GM18861 (cell line): ENCODE results near the gene HNF1B.

ENCODE experiments used
- ATAC-seq: cut with Tn5 transposase; IDR thresholded peaks from one replicate; pipeline ENCODE4 v1.9.1; 2021; ENCODE audit not compliant: unreplicated experiment

The HNF1B gene

DNA sequence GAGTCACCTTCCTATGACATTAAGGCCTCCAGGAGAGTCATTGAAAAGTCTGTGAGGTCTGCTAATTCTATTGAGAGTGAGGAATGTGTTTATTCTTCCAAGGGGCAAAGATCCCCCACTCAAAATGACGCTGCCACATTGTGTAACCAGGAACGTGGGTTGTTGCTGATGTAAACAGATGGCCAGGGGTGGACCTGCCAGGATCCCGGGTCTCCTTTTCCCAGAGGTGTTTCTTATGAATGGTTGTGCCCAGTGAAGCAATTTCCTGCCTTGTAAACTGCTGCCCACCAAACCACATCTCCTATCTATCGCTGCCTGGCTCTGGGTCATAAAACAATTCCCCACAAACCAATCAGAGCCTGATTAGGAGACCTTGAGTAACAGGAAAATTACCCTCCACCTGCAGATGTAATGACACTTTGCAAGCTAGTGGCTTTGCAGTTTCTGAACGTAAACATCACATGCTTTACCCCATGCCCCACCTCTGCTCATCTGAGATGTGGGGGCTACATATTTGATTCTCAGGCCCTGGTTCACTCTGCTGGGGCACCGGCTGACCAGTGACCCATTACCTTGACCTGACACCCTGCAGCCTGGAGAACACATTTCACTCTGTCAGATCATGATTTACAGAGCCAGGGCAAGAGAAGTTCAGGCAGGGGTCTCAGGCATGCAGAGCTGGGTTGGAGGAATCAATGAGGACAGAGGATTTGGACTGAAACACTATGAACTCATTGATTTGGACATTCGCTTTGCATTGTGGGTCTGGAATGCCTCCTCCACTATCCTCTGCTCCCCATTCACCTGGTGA, 68.5 kb downstream of the HNF1B start:
- ATAC-seq: no peak

DNA sequence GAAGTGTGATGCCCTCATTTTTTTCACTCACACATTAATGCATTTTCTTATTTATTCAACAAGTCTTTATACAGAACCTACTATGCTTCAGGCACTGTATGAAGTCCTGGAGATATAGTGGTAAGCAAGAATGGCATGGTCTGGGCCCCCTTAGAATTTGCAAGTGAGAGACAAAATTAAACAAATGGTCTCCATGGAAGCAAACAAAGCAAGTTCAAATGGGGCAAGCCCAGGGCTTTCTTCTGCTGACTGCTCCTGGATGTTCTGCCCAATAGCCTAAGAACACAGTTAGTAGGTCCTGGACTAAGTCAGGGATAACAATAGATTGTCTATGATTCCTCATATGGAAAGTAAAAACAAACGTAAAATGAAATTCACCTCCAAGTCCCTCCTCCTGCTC, 70.3 kb downstream of the HNF1B start:
- no peak for ATAC-seq

DNA sequence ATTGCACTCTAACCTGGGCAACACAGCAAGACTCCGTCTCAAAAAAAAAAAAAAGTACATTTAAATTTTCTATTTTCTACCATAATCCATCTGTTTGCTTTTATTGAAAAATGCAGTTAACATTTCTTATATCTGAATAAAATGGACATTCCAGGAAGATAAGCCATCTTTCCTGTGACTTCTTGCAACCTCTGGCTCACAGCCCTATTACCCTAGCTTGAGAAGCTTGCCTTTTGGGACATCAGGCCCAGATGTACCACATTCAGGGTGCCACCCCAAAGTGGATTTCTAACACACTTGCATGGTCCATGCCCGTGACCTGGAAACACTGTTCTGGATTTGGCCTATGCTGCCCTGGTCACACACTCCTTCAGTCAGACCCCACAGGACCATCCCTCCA, 71.5 kb downstream of the HNF1B start:
- no peak for ATAC-seq

DNA sequence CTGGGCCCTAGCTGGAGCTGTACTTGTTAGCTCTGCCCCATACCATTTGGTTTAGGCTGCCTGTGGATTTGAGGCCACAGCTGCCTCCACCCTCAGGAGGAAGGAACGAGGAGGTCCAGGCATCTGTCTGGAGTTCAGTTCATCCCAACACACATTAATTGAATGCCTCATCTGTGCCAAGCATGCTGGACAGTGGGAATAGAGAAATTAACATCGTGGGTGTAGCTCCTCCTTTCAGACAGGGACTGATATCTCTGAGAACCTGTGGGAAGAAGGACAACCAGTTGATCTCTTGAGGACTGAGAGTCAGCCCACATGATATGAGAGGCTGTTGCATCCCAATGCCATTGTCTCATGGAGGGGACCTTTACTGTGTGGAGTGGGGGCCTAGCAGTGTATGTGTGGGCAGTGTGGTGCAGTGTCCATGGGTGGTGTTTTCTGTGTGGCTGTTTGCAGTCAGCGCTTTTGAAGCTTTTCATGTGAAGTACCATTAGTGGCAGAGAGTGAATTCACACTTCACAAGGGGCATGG, 72.2 kb downstream of the HNF1B start:
- no peak for ATAC-seq

DNA sequence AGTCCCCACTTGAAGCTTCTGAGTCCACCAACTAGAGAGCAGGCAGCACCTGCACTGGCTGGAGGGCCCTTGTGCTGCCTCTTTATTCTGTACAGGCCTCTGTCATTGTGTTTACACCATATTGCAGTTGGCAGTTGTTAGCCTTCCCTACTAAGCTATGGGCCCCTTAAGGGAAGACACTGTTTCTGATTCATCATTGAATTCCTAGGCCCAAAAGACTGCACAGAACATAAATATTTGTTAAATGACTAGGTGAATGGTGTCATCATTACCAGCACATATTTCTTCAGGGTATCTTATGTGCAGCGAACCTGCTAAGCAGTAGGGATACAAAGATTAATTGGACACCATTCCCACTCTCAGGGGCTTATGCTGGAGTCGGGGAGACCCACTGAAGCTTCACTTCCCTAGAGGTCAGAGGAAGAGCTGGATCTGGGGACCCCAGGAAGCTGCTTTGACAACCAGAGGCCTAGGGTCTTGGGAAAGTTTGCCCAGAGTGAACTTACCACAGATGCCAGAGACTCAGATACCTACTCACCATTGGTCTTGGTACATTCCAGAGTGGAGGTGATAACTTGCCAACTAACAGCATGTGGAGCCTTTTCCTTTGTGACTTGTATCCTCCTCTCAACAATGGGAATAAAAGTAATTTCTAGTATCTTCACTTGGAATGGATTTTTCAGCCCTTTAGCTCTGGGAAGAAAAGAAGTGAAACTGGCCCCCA, 72.9 kb downstream of the HNF1B start:
- ATAC-seq: no peak

DNA sequence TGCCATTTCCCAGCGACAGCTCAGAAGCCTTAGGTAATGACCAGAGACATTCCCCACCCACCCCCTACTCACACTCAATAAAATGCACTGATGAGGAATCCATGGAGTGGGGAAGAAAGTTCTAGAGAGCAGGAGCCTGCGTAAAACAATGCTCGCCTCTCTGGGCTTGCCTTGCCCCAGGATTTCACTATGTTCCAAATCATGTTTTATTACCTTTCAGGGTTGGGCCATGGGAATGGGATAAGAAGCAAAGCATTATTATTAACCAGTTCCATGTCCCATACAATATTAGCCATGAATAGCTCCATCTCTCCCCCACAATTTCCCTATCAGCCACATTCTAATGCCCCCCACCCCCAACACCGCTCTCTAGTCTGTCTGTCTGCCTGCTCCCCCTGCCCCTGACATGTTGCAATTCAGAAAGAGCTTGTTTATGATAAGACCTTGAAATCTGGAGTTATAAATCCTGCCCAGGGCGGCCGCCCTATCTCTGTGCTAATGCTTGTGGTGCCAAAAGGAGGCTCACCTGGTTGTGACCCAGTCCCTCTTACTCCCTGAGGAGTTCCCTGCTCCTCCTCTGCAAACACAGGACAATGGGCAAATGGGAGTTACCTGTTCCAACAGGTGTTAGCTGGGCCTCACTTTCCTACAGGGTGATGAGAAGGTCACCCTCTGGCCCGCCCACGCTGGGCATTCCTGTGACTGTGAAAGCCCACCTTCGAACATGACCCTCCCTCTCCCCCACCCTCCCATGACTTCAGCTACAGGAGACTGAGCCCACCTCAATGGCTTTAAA, 73.6 kb downstream of the HNF1B start:
- ATAC-seq: no peak

DNA sequence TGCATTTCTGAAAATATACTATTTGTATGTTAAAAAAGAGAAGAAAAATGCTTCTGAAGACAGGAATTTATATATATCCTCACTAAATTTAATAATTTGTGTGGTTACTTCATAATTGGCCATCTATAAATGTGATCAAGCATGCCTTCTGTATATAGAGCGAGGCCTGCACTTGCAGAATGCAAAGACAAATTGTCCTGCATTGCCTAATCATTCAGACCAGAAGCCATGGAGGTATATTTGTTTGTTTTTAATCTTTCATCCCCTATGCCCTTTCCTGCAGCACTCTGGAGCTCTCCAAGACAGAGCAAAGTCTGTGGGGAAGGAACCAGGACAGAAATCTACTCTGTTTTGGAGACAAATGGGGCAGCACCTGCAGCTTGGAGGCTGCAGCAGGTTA, 77.8 kb downstream of the HNF1B start:
- ATAC-seq: no peak

DNA sequence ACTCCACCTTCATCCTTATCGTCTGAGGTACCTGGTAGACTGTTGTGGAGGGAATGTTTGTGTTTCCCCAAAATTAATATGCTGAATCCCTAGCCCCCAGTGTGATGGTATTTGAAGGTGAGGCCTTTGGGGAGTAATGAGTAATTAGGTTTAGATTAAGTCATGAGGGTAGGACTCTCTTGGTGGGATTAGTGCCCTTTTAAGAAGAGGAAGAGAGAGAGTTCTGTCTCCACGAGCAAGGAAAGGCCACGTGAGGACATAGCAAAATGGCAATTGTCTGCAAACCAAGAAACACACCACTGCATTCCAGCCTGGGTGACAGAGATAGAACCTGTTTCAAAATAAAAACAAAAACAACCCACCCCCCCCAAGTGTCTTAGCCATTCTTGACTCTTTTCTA, 80.6 kb downstream of the HNF1B start:
- ATAC-seq: no peak

DNA sequence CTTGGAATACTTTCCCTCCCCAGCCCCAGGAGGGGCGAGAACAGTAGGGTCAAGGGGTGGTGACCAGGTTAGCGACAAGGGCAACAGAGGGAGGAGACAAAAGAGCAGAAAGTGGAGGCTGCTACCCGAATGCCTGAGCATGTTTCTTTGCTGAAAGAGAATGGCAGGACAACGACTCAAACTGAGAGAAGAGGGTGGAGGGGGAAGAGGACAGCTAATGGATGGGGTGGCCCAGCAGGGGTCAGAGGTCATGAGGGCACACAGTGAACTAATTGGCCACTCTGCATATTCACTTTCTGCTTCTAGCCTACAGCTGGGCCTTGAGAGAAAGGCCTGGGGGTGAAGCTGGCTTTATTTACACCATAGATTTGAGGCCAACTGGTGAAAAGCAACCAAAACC, 82.5 kb downstream of the HNF1B start:
- ATAC-seq: no peak

DNA sequence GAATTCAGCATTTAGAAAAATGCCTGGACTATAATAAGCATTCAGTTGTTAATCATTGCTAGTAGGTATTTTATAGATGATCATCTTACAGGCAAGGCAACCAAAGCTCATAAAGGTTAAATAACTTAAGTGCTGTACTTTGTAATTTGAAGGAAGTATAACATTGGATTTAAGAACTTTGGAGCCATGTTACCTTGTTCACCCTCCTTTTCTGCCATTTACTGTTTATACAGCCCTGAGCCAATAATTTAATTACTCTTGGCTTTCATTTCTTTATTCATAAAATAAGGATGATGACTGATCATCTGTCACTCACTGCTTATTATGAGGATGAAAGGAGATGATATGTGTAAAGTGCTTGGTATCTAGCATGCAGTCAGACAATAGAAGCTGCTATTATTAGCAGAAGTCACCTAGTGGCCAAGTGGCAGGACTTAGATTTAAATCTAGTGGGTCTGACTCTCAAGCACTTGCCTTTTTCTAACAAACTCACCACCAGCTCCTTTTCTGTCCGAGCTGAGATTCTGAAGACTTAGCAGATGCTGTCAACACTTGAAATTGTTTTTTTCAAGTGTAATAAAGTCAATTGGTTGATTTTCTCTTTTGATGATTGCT, 83.4 kb downstream of the HNF1B start:
- ATAC-seq: no peak

DNA sequence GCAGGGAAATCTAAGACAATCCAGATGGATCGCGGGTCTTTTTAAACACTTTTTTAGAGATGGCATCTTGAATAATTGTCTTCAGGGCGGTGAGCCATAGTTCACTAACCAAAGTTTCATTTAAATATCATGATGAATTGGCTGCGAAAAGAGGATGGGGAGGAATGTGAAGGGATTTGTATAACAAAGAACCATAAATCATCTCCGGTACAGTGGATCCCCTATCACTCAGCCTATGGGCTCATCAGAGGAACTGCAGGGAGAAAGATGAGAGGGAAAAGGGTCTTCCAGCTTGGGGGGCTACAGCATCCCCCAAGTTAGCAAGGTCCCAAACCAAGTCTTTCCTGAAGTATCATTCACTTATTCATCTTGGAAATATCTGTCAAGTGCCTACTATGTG, 84.9 kb downstream of the HNF1B start:
- no peak for ATAC-seq

DNA sequence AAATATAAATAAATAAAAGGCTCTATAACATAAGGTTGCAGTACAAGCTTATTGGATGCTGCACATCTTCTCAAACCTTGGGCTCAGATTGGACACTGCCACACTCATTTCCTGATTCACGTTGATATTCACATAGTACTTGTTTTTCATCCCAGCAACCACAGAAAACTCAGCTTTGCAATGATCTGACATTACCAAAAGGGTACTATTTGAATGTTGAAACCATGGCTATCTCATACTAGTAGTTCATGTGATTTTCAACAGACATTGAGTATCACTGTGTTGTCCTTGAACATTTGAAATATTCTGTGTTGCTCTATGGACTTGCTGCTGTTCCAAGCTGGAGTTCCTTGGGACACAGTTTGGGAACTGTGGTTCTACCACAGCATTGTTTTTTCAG, 87.7 kb downstream of the HNF1B start:
- no peak for ATAC-seq

DNA sequence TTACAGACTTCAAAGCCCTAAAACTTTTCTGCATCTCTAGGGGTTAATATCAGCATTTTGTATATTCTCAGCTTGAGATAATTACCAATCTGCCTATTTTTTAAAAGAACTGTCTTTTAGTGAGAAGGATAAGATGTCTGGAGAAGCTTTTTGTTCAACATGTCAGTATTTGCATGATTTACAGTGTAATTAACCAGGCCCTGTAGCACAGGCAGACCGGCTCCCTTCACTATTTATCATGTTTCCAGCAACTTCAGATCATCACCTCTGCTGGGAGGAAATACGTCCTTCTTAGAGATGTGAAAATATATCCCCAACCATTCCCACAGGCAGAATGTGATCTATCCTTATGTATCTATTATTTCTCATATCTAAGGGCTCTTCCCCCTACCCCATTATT, 93.0 kb downstream of the HNF1B start:
- no peak for ATAC-seq

DNA sequence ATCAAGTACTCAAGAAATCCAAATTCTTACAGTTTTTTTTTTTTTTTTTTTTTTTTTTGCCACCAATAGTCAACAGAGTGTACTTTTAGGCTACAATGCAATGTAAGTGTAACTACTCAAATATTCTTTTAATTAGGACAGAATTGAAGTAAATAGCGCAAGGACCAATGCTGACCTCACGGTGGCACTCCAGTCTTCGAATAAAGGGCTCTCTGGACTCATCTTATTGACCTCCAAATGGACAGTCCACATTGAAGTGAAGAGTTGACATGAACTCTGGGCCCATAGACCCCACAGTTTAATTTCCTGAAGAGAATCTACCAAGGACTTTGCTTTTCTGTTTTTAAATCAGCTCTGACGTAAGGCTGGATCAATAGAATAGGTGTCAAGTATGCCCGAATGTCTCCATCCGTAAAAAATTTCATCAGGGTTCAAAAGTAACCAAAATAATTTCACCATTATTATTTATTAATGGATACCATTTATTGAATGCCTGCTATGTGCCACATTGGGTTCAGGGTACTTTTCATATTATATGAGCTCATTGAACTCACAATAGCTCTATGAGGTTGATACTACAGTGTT, 94.3 kb downstream of the HNF1B start:
- ATAC-seq: no peak

DNA sequence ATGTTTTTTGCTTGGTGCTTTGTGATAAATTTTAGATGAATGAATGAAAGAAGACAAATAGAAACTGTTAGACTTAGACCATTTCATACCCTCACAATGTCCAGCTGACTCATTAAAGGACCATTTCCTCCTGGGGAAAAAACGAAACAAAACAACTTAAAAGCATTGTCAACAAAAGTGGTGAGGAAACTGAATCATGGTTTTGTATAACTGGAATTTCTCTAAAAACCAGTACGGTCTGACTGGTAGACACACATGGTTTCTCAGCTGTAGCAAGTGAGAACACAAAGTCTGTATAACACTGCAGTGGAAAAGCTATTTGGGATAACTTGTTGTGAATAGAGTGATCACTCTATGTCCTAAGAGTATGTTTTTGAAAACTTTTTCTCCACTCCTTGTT, 96.3 kb downstream of the HNF1B start:
- no peak for ATAC-seq

DNA sequence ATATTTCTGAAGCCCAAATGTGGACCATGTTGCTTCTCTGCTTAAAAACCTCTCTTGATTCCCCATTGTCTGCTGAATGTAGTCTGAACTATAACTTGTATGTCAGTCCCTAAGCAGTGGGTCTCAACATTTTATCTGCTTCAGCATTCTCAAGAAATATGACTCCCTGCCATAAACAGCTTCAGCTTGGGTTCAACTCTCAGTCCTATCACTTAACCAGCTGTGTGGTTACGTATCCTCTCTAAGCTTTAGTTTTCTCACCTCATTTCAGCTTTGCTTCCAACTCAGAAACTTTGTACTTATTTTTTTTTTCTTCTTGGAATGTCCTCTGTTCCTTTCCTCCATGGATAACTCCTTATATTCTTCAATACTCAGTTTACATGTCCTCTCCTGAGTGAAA, 97.0 kb downstream of the HNF1B start:
- no peak for ATAC-seq

DNA sequence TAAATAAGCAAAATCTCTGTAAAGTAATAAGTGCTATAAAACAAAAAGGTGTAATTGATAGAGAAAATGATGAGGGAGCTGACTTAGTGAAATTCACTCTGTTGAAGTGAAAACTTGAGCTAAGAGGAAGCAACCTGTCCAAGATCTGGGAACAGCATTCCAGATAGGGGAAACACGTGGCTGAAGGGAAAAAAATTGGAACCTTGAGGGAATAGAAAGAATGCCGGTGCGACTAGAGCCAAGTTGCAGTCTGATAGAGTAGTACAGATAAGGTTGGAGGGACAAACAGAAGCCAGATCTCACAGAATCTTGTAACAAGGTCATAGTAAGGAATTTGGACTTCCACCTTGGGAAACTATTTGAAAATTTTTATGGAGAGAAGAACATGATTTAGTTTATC, 101.0 kb downstream of the HNF1B start:
- ATAC-seq: no peak

DNA sequence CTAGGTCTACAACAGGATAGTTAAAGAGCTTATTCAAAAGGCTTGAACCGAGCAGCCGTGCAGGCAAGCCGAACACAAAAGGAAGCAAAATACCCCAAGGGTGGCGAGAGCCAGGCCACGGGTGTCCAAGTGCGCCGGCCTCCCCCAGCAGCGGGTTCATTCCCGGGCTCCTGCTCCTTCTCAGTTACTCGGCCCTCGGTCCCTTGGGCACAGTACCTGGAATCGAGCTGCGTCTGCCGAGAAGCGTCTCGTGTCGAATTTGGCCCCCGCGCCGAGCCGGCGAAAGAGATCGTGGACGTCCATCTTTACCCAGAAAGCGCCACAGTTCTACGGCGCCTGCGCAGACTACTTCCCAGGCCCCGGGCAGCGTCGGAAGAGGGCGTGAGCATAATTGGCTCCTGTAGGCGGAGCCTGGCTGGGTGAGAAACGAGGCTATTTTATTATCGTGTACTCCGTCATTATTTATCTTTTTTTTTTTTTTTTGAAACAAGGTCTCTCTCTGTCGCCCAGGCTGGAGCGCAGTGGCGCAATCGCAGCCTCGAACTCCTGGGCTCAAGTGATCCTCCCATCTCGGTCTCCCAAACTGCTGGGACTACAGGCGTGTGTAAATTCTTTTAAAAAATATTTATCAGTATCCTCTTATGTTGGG, 101.6 kb downstream of the HNF1B start, which contains the start of gene DDX52:
TSS of gene DDX52 (minus strand) at position 329 of the 649 bp plus-strand sequence. CDS start at position 303, 26 bp downstream.
- ATAC-seq: peak; percentile 89

DNA sequence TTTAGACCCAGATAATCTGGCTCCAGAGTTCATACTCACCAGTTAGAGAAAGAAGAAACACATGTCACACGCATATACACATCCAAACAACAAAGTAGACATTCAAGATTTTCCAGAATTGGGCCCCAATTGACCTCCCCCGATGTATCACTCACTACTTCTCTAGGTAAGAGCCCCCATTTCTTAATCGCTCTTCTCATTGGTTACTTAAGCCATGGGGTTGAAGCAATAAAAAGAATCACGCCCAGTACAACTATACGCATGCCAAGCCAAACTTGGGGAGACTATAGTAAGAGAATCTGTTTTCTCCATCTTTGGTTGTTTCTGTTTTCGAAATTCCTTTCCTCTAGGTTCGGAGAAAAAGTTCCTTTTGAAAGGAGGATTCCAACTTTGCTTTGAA, 102.2 kb downstream of the HNF1B start:
- ATAC-seq: no peak

DNA sequence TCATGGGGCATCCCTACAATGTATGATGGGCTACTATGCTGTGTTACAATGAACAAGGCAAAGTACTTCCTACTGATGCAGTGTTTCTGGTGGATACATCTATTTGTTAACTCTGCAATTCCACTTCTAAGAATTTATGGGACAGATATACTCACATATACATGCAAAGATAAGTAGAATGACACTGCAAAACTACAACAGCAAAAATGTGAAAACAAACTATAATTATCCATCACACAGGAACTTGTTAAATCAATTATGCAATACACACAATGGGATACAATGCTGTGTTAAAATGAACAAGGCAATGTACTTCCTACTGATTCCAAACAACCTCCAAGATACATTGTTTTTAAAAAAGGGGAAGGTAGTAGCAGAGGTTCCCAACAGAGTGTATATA, 104.8 kb downstream of the HNF1B start:
- no peak for ATAC-seq
